GM18867 (cell line): ENCODE data around the gene ABCC1.
"Not testable (repeated sequence)": the region's sequence is repeated elsewhere in the genome, so short reads cannot be mapped to it uniquely, and the experiment has no call there.

ENCODE experiments used
- ATAC-seq: cut with Tn5 transposase; IDR thresholded peaks from one replicate; pipeline ENCODE4 v1.9.1; 2021; ENCODE audit warnings: mild to moderate bottlenecking, moderate library complexity; ENCODE audit not compliant: unreplicated experiment

The ABCC1 gene

GRCh38 chr16:16127469-16128116 is 178.2 kb downstream of the ABCC1 start:
- no peak for ATAC-seq

GRCh38 chr16:16131204-16131603 is 181.8 kb downstream of the ABCC1 start:
- ATAC-seq, result no peak

DNA sequence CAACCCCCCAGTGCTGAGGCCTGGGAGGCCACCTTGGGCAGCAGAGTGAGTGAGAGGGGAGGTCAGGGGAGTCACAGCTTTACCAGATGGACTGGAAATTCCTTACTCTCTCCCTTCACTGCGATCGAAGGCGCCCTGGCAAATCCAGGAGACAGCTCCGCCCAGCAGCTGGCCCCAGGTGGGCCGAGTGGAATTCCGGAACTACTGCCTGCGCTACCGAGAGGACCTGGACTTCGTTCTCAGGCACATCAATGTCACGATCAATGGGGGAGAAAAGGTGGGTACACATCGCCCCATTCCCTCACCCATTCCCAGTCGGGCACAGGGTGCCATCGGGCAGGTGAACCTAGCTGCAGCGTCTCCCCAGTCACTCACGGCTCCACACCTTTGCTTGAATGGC is 182.2 kb downstream of the ABCC1 start:
- no peak for ATAC-seq

DNA sequence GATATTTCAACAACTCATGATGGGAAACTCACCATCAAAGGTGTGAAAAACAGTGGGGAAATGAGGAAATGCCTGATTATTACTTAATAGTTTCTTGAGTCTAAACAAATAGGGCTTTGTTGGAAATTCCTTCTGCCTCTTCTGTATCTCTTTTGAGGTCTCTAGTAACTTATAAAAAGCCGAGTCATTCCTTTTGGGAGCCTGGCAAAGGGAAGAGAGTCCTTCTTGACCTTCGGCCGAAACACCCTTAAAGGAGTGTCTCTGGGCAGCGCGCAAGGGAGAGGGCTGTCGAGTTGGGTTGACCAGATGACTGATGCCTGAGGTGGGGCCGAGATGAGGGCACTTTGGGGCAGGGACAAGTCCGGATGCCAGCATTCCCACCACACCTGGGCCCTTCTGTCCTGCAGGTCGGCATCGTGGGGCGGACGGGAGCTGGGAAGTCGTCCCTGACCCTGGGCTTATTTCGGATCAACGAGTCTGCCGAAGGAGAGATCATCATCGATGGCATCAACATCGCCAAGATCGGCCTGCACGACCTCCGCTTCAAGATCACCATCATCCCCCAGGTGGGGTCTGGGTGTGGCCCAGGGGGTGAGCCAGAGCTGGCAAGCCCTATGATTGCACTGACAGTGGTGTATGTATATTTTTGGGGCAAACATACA is 184.7 kb downstream of the ABCC1 start:
- no peak for ATAC-seq

DNA sequence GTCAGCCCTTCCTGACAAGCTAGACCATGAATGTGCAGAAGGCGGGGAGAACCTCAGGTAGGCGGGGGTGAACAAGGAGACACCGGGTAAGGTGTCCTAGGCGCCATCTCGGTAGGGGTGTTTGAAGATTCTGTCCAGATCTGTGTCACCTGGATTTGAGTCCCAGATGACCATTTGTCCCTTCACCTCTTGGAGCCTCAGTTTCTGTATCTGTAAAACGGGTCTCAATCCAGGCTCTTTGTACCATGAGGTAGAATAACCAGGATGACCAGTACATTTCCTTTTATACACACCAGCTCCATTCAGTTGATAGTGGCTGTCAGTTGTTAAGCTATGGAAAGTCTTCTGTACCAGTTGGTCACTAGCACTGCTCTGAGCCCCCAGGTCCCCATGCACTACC is 187.2 kb downstream of the ABCC1 start:
- no peak for ATAC-seq

DNA sequence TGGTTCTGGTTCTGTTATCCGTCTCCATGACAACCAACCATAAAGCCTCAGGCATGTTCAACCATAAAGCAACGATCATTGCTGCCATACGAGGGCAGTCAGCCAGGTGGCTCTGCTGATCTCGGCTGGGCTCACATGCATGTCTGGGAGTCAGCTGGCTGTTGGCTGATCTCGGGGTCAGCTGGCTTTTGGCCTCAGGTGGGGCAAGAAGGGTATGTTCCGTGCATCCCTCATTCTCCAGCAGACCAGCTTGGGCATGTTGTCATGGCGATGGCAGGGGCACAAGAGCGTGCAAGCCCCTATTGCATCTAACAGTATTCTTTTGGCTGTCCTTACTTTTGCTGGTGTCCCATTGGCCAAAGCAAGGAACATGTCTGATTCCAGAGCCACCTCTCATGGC is 187.7 kb downstream of the ABCC1 start:
- no peak for ATAC-seq

- no peak for ATAC-seq
Observed at GRCh38 chr16:16138034-16138635, 188.7 kb downstream of the ABCC1 start.

- ATAC-seq, result no peak
Observed at GRCh38 chr16:16139061-16139460, 189.6 kb downstream of the ABCC1 start.

DNA sequence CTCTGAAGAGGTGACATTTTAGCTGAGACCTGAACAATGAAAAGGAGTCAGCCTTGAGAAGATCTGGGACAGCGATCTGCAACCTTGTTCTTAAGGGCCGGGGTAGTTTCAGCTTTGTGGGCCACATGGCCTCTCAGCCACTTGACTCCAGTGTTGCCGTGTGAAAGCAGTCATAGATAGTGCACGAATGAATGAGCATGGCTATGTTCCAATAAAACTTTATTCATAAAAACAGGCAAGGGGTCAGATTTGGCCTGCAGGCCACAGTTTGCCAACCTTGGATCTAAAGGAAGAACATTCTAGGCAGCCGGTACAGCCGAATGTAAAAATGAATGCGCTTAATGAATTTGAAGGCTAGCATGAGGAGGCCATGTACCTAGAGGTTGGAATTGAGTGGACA is 190.4 kb downstream of the ABCC1 start:
- no peak for ATAC-seq

DNA sequence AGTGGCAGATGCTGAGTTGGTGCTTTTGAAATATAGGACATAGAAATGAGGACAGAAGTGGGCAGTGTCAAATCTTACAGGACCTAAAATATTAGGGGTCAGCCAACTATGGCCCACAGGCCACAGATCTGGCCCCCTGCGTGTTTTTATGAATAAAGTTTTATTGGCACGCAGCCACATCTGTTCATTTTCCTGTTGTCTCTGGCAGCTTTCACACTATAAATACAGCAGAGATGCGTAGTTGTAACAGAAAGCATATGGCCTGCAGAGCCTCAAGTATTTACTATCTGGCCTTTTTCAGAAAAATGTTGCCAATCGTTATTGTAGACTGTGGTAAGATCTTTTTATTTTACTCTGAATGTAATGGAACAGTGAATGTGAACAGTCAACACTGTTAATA is 191.1 kb downstream of the ABCC1 start:
- ATAC-seq, result no peak

- ATAC-seq, result no peak
Observed at GRCh38 chr16:16141141-16141540, 191.7 kb downstream of the ABCC1 start.

DNA sequence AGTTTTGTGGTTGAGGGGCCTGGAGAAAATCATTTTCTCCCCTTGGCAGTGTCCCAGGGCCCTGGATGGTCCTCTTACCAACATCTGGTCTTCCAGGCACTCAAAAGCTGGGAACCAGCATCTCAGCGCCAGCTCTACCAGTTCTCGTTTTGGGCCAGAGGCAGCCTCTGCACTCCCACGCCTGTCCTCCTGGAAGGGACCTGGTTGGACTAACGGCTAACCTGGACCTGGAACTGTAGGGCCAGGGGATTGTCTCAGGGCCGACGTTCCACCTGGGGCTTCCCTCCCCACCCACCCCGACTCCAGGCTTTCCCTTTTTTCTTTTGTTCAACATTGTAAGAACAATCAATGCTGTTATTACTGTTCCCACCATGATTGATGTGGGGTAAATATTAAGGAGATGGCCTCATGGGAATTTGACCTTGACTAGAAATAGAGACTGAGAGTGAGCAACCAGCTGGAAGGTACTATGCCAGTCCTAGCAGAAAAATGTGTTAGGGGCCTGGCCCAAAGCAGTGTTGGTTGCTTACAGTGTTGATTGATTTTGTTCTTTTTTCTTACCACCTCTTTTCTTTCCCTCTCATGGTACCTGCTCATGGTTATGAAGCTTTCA is 192.5 kb downstream of the ABCC1 start:
- ATAC-seq, result no peak

GRCh38 chr16:16143038-16143763 is 193.8 kb downstream of the ABCC1 start:
- ATAC-seq, result no peak

GRCh38 chr16:16143931-16144330 is 194.5 kb downstream of the ABCC1 start:
- no peak for ATAC-seq

DNA sequence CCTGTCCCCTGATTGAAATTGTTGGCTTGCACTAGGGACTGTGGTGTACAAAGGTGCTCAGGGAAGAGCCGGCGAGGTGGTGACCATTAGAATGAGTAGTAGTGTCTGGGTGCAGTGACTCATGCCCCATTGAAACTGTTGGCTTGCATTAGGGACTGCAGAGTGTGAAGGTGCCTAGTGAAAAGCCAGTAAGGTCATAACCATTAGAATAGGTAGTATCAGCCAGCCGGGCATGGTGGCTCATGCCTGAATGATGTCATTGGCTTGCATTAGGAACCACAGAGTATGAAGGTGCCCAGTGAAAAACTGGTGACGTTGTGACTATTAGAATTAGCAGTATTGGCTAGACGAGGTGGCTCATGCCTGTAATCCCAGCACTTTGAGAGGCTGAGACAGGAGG is 195.0 kb downstream of the ABCC1 start:
- no peak for ATAC-seq

DNA sequence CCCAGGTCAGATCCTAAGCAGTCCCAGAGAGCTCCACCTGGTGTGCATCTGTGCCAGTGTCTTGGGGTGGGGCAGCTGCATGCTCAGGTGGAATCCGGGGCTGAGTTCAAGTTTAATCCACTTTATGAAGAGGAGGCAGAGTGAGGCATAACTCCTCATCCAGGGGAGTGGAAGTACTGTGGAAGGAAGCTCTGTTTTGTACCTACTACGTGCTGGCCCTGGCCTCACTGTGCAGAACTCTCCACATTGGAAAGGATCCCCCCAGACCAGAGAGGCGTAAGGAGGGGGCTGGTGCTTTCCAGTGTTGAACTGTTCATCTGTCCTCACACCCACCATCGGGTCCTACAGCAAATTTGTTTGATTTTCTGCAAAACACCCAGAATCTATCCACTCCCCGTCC is 195.9 kb downstream of the ABCC1 start:
- no peak for ATAC-seq

GRCh38 chr16:16146380-16147315 is 197.2 kb downstream of the ABCC1 start:
- no peak for ATAC-seq

GRCh38 chr16:16147316-16147999 is 198.0 kb downstream of the ABCC1 start:
- ATAC-seq, result no peak

DNA sequence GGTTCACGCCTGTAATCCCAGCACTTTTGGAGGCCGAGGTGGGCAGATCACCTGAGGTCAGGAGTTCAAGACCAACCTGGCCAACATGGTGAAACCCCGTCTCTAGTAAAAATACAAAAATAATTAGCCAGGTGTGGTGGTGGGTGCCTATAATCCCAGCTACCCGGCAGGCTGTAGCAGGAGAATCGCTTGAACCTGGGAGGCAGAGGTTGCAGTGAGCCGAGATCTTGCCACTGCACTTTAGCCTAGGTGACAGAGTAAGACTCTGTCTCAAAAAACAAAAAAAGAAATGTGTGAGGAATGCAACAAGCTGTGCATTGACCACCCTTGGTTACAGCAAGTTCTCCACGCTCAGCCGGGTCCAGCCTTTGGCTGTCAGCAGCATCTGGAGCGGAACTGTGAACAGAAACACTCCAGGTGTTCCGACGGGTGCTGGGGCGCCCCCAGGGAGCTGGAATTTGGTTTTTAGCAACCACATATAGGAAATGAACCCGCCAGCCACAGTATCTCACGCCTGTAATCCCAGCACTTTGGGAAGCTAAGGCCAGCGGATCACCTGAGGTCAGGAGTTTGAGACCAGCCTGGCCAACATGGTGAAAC is 198.7 kb downstream of the ABCC1 start:
- ATAC-seq, result not testable (repeated sequence)
